ENCODE measurements around the gene MSMP. TPM values are rescaled to one million over a fixed set of nuclear protein-coding genes. Genes with fewer than 3 reads are reported as not detected.

Gene MSMP
- total and polyA plus RNA-seq, 9 of the 15 experiments (the other 6 are each of a cell fraction or from before 2014, with no cell fraction given): 0.60 TPM; not detected in 8

- peaks cover 40 to 43% of the 10 kb centered on the region in 2 experiments for H3K4me1 ChIP-seq (replicated peaks in 1 of 2; ENCODE audit: control insufficient read depth in 2 of 2, insufficient read depth in 2 of 2, low read length in 2 of 2)
- H3K27me3 ChIP-seq (ENCODE audit: control insufficient read depth in 2 of 2, insufficient read depth in 2 of 2, low read length in 2 of 2): no peaks in the 10 kb centered on the region
- peaks cover 5% of the 10 kb centered on the region for H3K9me1 ChIP-seq (ENCODE audit: control insufficient read depth, insufficient read depth, low read length)
- peak overlapping the region; percentile 97 for H3K27ac ChIP-seq (ENCODE audit: extremely low read depth, low read depth, low read length)
- ATAC-seq (no peak), DNase-seq (ENCODE audit: extremely low read depth in 1 of 4, low spot score in 3 of 4) (no peak), FAIRE-seq (no peak)
- no peak overlapping the region for H2AFZ ChIP-seq (ENCODE audit: low read depth, low read length)
- intact Hi-C loops (cut with micrococcal nuclease): loop anchor here (10.0 kb wide), 1 partner anchor 84 kb away; the partner anchor contains the start of genes HINT2 and SPAG8
- peak overlapping the region; percentile 54 to 85; a peak in 3 of 4 replicates for H3K9ac ChIP-seq (ENCODE audit: insufficient read depth in 1 of 2, low read depth in 2 of 2, low read length in 2 of 2)
- H3K36me3 ChIP-seq (ENCODE audit: control insufficient read depth, insufficient read depth, low read length): peaks cover 47% of the 10 kb centered on the region; the same call in 2 of the 3 replicates
- POLR2A ChIA-PET: interaction anchor here (0.7 to 2.8 kb wide), 5 partner anchors 13 to 464 kb away, joined by 3 to 13 read pairs (median 3); partner anchors contain the start of genes CCDC107 and RMRP
- peaks cover 82% of the 10 kb centered on the region for H3K79me2 ChIP-seq (ENCODE audit: control insufficient read depth, insufficient read depth, low read length)
- no TSS peak for BruUV-seq (replicated peaks)
- H3K9me3 ChIP-seq (replicated peaks; ENCODE audit: control insufficient read depth, insufficient read depth, low read depth, low read length): no peaks in the 10 kb centered on the region
- CTCF ChIA-PET (ENCODE audit: low intra/inter-chr PET ratio): no interaction called here
- H3K4me3 ChIP-seq: peak overlapping the region; percentile 85
- peaks cover 11% of the 10 kb centered on the region; the same call in 1 of the 2 replicates for H4K20me1 ChIP-seq (replicated peaks; ENCODE audit: control insufficient read depth, insufficient read depth, low read length)
- in situ Hi-C loops (cut with MboI): no loop called here
- H3K4me2 ChIP-seq (ENCODE audit: insufficient read depth, low read length): peak overlapping the region; percentile 94
- WGBS (ENCODE audit: insufficient coverage, low coverage, missing lambda C conversion rate): 10% methylated on average over 2 of the region's 2 CpGs
- TF ChIP-seq TFAM (CRISPR knock-in tag; conservative IDR thresholded peaks at IDR 0.05): no peak
- TF ChIP-seq RCOR1 (IDR thresholded peaks at IDR 0.05; ENCODE audit: borderline replicate concordance in 1 of 2, low read depth in 2 of 2, low read length in 2 of 2): no peak
- no peak for TF ChIP-seq MAFK (IDR thresholded peaks at IDR 0.05; ENCODE audit: low read length)
- TF ChIP-seq RBBP5 (IDR thresholded peaks at IDR 0.05; ENCODE audit: borderline replicate concordance, insufficient read depth, low read length, poor library complexity, severe bottlenecking): no peak
- no peak for TF ChIP-seq CREM (IDR thresholded peaks at IDR 0.05; ENCODE audit: low read depth)
- TF ChIP-seq BHLHE40 (IDR thresholded peaks at IDR 0.05; ENCODE audit: low read length): no peak
- no peak for TF ChIP-seq FOSL1 (tag; conservative IDR thresholded peaks at IDR 0.05)
- TF ChIP-seq SMC3 (conservative IDR thresholded peaks at IDR 0.05; ENCODE audit: insufficient read depth, low read depth, low read length): no peak
- no peak for TF ChIP-seq SRSF9 (IDR thresholded peaks at IDR 0.05; ENCODE audit: borderline replicate concordance, low read depth, low read length)
- no peak for TF ChIP-seq NR2C2 (CRISPR knock-in tag; IDR thresholded peaks at IDR 0.05)
- no peak for TF ChIP-seq NR2C2 (tag; IDR thresholded peaks at IDR 0.05)
- no peak for TF ChIP-seq TRIM24 (IDR thresholded peaks at IDR 0.05)
- TF ChIP-seq NELFE (IDR thresholded peaks at IDR 0.05; ENCODE audit: insufficient read depth, insufficient read length): no peak
- no peak for TF ChIP-seq MIER1 (IDR thresholded peaks at IDR 0.05; ENCODE audit: low read depth)
- no peak for TF ChIP-seq ZNF518B (CRISPR knock-in tag; IDR thresholded peaks at IDR 0.05)
- no peak for TF ChIP-seq ZNF445 (CRISPR knock-in tag; IDR thresholded peaks at IDR 0.05; ENCODE audit: low read depth)
- no peak for TF ChIP-seq ZBTB26 (CRISPR knock-in tag; IDR thresholded peaks at IDR 0.05)
- no peak for TF ChIP-seq ARID3B (CRISPR knock-in tag; IDR thresholded peaks at IDR 0.05; ENCODE audit: borderline replicate concordance)
Measured at GRCh38 chr9:35730486-35730854, 23.6 kb downstream of the MSMP start.

Data from K562 (cell line).